Liver (tissue), 3 donors: Measurements from ENCODE around the gene ARL4A.

Experiments used
- EGR1 ChIP-seq, 2 donors: IDR thresholded peaks; 2 replicates each; pipeline ENCODE4 v1.6.1; 2016 to 2018; ENCODE audit warnings: antibody characterized with exemption in 2 of 2, low read depth in 2 of 2
- RAD21 ChIP-seq, 2 donors: IDR thresholded peaks; 2 replicates each; pipeline ENCODE4 v1.6.1; 2016; ENCODE audit warnings: antibody characterized with exemption in 2 of 2, mild to moderate bottlenecking in 2 of 2
- RXRA ChIP-seq, 2 donors: IDR thresholded peaks; 2 replicates each; pipeline ENCODE4 v1.6.1; 2017 to 2018; ENCODE audit warnings: antibody characterized with exemption in 2 of 2, mild to moderate bottlenecking in 1 of 2
- SP1 ChIP-seq: IDR thresholded peaks from 2 replicates; pipeline ENCODE4 v1.6.1; 2018; ENCODE audit warnings: antibody characterized with exemption, mild to moderate bottlenecking
- TAF1 ChIP-seq: conservative IDR thresholded peaks from 2 replicates; pipeline ENCODE4 v1.6.1; 2016; ENCODE audit warnings: antibody characterized with exemption, mild to moderate bottlenecking
- YY1 ChIP-seq: IDR thresholded peaks from 2 replicates; pipeline ENCODE4 v1.6.1; 2016; ENCODE audit warnings: antibody characterized with exemption, mild to moderate bottlenecking
- TF ChIP-seq, protein P1 (sequence below): IDR thresholded peaks from 2 replicates; pipeline ENCODE4 v1.6.1; 2016; ENCODE audit warnings: antibody characterized with exemption, mild to moderate bottlenecking
- TF ChIP-seq, protein P2 (sequence below): fragments of 150-350 bp; IDR thresholded peaks from 2 replicates; pipeline ENCODE4 v1.5.1; 2017; ENCODE audit warnings: improper control_type of control experiment, low read depth, low read length; ENCODE audit not compliant: missing input control
- donor health status: healthy.
- donor health status: healthy.

DNA sequence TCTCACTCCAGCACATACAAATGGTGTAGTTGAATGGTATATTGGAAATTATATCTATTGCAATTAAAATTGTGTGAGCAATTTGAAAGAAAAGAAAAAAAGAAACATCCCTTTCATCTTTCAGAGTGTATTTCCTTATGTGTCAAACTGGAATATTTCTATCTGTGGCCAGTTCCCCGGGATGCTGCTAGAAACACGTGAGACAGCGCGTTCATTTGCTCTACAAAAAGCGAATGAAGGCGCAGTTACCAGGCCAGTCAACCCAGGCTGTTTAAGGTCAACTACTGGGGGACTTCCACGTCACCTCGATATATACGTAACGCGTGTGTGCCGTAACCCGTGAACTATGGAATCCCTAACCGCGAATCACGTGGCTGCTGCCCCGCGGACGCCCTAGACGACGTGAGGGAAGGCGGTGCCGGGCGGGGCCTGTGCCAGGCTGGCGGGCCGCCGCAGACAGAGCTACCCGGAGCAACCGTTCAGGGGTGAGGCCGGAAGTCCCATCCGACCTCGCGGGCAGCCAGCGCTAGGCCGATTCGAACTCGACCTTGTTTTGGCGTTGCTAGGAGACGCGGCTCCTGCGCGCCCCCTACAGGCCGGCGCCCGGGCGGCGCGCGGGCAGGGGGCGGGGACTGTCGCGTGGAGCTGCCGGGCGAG, 1.1 kb upstream of the ARL4A start:
- TF ChIP-seq, protein P1, sequence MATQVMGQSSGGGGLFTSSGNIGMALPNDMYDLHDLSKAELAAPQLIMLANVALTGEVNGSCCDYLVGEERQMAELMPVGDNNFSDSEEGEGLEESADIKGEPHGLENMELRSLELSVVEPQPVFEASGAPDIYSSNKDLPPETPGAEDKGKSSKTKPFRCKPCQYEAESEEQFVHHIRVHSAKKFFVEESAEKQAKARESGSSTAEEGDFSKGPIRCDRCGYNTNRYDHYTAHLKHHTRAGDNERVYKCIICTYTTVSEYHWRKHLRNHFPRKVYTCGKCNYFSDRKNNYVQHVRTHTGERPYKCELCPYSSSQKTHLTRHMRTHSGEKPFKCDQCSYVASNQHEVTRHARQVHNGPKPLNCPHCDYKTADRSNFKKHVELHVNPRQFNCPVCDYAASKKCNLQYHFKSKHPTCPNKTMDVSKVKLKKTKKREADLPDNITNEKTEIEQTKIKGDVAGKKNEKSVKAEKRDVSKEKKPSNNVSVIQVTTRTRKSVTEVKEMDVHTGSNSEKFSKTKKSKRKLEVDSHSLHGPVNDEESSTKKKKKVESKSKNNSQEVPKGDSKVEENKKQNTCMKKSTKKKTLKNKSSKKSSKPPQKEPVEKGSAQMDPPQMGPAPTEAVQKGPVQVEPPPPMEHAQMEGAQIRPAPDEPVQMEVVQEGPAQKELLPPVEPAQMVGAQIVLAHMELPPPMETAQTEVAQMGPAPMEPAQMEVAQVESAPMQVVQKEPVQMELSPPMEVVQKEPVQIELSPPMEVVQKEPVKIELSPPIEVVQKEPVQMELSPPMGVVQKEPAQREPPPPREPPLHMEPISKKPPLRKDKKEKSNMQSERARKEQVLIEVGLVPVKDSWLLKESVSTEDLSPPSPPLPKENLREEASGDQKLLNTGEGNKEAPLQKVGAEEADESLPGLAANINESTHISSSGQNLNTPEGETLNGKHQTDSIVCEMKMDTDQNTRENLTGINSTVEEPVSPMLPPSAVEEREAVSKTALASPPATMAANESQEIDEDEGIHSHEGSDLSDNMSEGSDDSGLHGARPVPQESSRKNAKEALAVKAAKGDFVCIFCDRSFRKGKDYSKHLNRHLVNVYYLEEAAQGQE = peak; percentile 54
- TF ChIP-seq SP1 (peak; percentile 81), TAF1 (peak; percentile 52), EGR1 (IDR thresholded peaks at IDR 0.05; ENCODE audit: low read depth in 2 of 2) (no peak), RXRA (IDR thresholded peaks at IDR 0.05) (peak; percentile 86 to 88), YY1 (peak; percentile 78), RAD21 (IDR thresholded peaks at IDR 0.05) (peak; percentile 40 to 62)
- TF ChIP-seq, protein P2, sequence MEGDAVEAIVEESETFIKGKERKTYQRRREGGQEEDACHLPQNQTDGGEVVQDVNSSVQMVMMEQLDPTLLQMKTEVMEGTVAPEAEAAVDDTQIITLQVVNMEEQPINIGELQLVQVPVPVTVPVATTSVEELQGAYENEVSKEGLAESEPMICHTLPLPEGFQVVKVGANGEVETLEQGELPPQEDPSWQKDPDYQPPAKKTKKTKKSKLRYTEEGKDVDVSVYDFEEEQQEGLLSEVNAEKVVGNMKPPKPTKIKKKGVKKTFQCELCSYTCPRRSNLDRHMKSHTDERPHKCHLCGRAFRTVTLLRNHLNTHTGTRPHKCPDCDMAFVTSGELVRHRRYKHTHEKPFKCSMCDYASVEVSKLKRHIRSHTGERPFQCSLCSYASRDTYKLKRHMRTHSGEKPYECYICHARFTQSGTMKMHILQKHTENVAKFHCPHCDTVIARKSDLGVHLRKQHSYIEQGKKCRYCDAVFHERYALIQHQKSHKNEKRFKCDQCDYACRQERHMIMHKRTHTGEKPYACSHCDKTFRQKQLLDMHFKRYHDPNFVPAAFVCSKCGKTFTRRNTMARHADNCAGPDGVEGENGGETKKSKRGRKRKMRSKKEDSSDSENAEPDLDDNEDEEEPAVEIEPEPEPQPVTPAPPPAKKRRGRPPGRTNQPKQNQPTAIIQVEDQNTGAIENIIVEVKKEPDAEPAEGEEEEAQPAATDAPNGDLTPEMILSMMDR = peak; percentile 99
